Ishikawa (cell line): ENCODE data around the gene CDC42EP5.

Source experiments
- CEBPB ChIP-seq: IDR thresholded peaks from 2 replicates; pipeline ENCODE4 v1.6.1; 2012
- CREB1 ChIP-seq: IDR thresholded peaks from 2 replicates; pipeline ENCODE4 v1.6.1; 2012; ENCODE audit warnings: low read depth
- EGR1 ChIP-seq: IDR thresholded peaks from 2 replicates; pipeline ENCODE4 v1.6.1; 2012
- EP300 ChIP-seq: IDR thresholded peaks from 2 replicates; pipeline ENCODE4 v1.6.1; 2012; ENCODE audit warnings: borderline replicate concordance
- FOXM1 ChIP-seq: IDR thresholded peaks from 2 replicates; pipeline ENCODE4 v1.6.1; 2012; ENCODE audit warnings: low read depth, borderline replicate concordance
- NFIC ChIP-seq: IDR thresholded peaks from 2 replicates; pipeline ENCODE4 v1.6.1; 2012
- RAD21 ChIP-seq: IDR thresholded peaks from 2 replicates; pipeline ENCODE4 v1.6.1; 2012; ENCODE audit warnings: low read depth
- TAF1 ChIP-seq: IDR thresholded peaks from 2 replicates; pipeline ENCODE4 v1.6.1; 2012; ENCODE audit warnings: low read depth, mild to moderate bottlenecking
- TCF12 ChIP-seq: IDR thresholded peaks from 2 replicates; pipeline ENCODE4 v1.6.1; 2012; ENCODE audit warnings: low read depth
- TEAD4 ChIP-seq: IDR thresholded peaks from 2 replicates; pipeline ENCODE4 v1.6.1; 2012
- YY1 ChIP-seq: IDR thresholded peaks from 2 replicates; pipeline ENCODE4 v1.6.1; 2012; ENCODE audit warnings: low read depth
- TF ChIP-seq, protein P1 (sequence below): IDR thresholded peaks from 2 replicates; pipeline ENCODE4 v1.6.1; 2012; ENCODE audit warnings: low read depth, mild to moderate bottlenecking
- TF ChIP-seq, protein P2 (sequence below): IDR thresholded peaks from 2 replicates; pipeline ENCODE4 v1.6.1; 2012

DNA sequence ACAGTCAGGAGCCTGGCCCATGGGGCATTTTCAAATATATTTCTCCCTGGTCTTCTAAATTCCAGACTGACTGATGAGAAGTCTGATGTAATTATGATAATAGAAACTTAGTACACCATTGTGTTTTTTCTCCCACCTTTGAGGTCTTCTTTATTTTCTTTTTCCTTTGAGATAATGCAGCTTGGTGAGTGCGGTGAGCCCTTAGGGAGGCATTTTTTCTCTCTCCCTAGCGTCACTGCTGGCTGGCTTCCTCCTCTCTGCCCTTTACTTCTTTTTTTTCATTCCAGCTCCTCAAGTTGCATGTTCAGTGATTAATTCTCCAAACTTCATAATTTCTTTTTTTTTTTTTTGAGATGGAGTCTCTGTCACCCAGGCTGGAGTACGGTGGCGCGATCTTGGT, 12.8 kb upstream of the CDC42EP5 start:
- TF ChIP-seq TEAD4 (no peak), YY1 (no peak), CEBPB (no peak), NFIC (no peak), EP300 (no peak), RAD21 (no peak), TAF1 (no peak), CREB1 (no peak), TCF12 (no peak), FOXM1 (no peak), EGR1 (no peak)
- TF ChIP-seq, protein P1, sequence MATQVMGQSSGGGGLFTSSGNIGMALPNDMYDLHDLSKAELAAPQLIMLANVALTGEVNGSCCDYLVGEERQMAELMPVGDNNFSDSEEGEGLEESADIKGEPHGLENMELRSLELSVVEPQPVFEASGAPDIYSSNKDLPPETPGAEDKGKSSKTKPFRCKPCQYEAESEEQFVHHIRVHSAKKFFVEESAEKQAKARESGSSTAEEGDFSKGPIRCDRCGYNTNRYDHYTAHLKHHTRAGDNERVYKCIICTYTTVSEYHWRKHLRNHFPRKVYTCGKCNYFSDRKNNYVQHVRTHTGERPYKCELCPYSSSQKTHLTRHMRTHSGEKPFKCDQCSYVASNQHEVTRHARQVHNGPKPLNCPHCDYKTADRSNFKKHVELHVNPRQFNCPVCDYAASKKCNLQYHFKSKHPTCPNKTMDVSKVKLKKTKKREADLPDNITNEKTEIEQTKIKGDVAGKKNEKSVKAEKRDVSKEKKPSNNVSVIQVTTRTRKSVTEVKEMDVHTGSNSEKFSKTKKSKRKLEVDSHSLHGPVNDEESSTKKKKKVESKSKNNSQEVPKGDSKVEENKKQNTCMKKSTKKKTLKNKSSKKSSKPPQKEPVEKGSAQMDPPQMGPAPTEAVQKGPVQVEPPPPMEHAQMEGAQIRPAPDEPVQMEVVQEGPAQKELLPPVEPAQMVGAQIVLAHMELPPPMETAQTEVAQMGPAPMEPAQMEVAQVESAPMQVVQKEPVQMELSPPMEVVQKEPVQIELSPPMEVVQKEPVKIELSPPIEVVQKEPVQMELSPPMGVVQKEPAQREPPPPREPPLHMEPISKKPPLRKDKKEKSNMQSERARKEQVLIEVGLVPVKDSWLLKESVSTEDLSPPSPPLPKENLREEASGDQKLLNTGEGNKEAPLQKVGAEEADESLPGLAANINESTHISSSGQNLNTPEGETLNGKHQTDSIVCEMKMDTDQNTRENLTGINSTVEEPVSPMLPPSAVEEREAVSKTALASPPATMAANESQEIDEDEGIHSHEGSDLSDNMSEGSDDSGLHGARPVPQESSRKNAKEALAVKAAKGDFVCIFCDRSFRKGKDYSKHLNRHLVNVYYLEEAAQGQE, result no peak
- TF ChIP-seq, protein P2, sequence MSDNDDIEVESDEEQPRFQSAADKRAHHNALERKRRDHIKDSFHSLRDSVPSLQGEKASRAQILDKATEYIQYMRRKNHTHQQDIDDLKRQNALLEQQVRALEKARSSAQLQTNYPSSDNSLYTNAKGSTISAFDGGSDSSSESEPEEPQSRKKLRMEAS, result no peak
